GM19395 (cell line): ENCODE measurements around the gene ENOPH1.

Source experiments
- ATAC-seq: cut with Tn5 transposase; IDR thresholded peaks from one replicate; pipeline ENCODE4 v1.9.1; 2021; ENCODE audit warnings: mild to moderate bottlenecking, moderate library complexity; ENCODE audit not compliant: unreplicated experiment

ENOPH1 gene

DNA sequence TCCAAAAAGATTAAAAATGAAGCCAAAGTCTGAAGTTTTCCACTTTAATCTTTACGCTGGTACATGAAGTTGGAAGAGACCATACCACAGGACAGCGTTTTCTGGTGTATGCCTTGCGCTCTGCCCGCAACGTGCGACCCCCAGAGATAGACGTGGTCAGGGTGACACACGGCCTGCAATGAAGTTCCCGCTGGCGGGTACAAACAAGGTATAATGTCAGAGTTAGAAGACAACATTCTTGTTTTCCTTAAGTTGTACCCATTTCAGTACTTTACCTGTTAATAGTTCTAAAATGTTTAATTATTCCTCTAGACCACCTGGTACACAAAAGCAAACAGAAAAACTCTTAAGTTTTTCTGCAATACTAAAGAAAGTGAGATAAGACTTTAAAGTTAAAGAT, 4.9 kb upstream of the ENOPH1 start:
- ATAC-seq, result no peak

DNA sequence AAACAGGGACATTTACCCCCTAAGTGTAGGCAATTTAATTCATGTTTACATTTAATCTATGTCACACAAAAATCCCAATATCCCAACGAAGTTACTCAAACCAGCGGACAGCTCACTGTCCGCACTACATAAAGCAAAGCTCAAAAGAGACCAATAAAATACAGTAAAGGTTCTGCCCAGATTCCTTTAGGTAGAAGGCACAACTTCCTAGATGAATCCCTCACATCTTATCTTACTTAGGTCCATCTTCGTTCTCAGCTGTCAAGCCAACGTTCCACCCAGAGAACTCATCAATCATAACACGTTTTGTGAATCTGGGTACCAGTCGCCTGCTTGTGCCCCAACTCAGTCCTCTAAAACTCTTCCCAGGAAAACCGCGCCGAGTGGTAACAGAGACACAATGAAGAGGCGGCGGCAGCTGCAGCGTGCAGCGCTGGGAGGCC, 1.8 kb upstream of the ENOPH1 start:
- no peak for ATAC-seq

DNA sequence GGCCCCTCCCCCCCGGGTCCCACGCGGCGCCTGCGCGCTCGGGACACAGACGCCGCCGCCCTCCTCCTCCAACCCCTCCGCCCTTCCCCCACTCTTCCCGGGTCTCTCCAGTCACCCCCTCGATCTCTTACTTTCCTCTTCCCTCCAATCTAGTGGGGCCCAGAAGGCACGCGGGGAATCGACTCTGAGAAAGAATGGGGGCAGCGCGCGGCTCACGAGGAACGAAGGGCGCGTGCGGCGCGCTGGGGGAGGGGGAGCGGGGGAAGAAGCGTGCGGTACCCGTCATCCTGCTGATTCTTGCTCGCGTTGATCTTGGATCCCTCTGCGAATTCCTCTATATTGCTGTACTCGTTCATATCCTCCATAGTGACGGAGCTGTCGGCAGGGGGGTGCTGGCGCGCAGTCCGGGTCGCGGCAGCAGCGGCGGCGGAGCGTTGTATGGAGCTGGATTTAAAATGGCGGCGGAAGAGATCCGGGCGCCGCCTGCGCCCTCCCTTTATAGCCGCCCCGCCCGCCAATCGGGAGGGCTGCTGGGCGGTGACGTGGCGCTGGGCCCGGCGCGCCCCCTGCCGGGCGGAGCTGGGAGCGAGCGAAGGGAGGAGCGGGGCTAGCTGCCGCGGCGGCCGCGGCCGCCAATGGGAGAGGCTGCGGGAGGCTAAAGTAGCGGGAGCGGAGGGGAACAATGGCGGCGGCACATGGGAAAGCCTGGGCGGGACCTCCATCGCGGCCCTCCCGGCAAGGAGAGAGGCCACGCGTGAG, 1.2 kb upstream of the ENOPH1 start:
- ATAC-seq, result peak; percentile 48

DNA sequence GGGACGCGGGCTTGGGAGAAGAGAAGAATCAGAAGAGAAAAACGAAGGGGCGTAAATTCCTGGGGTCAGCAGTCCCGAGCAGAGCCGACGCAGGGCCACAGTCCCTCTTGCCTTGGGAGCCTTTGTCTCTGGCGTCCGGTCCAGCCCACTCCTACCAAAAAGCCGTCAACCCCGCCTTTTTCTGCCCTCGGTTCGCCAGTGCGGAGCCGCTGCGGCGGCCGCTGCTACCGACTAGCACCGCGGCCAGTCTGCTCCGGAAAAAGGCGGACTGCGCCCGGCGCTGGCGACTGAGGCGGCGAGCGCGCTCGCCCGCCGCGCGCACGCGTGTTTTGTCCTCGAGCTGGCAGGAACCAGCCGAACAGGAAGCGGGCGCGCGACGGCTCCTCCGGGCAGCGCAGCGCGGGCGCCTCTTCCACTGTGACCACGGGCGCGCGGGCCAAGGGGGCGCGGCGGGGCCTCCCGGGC, 630 bp upstream of the ENOPH1 start:
- ATAC-seq, result peak; percentile 7

DNA sequence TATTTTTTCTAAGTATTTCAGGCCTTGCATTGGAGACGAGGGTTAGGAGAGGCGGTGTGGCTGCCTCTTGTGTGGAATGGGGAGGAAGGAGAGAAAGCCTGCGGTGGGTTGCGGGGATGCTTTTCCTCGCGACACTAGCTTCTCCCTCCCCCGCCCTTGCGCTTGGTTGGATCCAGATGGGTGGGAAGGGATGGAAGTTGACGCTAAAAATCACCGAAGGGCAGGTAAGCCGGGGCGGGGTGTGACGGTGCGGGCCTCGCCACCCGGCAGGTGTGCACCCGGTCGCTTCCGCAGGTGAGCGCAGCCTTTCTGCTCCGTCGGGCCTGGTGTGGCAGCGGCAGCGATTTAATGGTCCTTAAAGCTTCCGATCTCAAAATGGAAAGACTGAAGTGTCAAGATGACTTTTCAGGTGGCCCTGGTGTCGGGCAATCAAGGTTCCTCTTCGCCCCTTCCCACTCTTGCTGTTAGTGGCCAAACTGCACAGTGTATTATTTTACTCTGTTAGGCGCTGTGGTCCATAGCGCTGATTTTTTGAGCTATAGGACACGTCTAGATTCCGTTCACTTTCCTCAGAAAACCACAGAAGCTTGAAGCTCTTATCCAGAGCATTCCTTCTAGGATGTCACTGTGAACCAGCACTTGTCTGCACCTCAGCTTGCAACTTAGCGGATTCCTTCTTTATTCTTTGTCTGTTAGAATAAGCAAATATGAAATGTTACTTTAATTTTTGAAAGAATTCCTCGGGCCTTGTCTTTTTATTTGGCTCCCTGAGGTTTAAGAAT, 765 bp downstream of the ENOPH1 start:
- ATAC-seq, result peak; percentile 7

DNA sequence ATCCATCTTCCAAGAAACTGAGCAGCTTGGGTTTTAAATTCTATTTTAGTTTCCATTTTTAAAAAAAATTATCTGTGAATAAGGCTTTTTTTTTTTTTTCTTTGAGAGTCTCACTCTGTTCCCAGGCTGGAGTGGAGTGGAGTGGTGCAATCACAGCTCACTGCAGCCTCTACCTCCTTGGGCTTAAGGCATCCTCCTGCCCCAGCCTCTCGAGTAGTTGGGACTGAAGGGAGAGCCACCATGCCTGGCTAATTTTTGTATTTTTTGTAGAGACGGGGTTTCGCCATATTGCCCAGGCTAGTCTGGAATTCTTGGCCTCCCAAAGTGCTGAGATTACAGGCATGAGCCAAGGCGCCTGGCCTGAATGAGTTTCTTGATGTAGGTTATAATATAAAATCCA, 1.4 kb downstream of the ENOPH1 start:
- ATAC-seq, result no peak

DNA sequence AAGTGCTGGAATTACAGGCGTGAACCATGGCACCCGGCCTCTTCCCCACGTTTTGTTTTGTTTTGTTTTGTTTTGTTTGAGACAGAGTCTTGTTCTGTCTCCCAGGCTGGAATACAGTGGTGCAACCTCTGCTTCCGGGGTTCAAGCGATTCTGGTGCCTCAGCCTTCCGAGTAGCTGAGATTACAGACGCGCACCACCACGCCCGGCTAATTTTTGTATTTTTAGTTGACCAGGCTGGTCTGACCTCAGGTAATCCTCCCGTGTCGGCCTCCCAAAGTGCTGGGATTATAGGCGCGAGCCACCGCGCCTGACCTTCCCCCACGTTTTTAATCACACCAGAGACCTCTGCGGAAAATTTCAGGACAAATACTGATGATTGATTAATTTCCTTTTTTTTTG, 2.2 kb downstream of the ENOPH1 start:
- no peak for ATAC-seq

DNA sequence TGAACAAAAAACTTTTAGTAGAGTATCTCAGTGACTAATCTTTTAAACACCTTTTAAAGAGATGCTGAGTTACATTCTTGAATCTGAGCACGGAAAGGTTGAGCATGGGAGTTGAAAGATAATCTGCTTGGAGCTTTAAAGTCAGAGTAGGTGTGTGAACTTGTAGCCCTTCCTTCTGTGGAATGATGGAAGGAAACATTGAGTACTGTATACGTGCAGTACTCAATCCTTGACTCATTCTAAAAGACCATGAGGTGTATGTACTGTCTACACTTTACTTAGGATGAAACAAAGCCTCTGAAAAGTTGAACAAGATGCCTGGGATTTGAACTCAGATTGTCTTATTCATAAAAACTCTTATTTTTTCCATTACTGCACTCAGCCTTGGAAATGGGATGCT, 3.4 kb downstream of the ENOPH1 start:
- no peak for ATAC-seq

DNA sequence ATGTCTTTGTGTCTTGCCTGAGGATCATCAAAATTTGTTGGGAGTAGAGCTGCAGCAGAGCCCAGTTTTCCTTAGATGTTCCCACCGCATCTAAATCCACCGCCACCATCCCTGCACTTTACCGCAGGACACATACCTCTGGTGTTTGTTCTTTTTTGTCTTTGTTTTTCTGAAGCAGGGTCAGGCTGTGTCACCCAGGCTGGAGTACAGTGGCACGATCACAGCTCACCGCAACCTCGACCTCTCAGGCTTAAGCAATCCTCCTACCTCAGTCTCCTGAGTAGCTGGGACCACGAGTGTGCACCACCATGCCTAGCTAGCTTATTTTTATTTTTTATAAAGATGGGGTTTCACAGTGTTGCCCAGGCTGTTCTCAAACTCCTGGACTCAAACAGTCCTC, 4.6 kb downstream of the ENOPH1 start:
- ATAC-seq, result no peak

DNA sequence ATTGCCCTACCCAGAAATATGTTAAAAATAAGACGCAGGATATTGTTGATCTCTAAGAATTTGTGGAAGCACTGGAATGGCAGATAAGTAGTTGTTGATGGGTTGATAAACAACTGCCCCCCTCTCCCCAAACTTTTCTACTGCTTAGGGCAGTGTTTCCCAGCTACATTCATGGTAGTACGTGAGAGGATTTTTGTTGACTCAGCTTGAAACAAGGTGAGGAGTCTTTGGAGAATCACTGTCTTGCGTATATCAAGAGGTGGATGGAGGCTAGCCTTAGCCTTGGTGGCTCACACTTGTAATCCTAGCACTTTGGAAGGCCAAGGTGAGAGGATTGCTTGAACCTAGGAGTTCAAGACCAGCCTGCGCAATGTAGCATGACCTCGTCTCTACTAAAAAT, 5.7 kb downstream of the ENOPH1 start:
- ATAC-seq, result no peak

DNA sequence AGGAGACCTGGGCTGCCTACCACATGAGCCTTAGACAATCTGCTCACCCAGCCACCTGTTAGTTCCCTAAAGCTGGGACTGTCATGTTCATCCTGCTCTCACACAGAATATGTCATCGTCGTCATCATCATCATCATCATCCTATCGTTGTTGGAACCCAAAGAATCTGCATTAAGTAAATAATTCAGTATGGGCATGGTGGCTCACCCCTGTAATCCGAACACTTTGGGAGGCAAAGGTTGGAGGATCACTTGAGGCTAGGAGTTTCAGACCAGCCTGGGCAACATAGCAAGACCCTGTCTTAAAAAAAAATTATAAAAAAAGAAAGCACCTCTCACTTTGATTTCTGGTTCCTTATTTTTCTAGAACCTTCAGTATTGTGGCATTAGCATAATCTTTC, 6.4 kb downstream of the ENOPH1 start:
- no peak for ATAC-seq

DNA sequence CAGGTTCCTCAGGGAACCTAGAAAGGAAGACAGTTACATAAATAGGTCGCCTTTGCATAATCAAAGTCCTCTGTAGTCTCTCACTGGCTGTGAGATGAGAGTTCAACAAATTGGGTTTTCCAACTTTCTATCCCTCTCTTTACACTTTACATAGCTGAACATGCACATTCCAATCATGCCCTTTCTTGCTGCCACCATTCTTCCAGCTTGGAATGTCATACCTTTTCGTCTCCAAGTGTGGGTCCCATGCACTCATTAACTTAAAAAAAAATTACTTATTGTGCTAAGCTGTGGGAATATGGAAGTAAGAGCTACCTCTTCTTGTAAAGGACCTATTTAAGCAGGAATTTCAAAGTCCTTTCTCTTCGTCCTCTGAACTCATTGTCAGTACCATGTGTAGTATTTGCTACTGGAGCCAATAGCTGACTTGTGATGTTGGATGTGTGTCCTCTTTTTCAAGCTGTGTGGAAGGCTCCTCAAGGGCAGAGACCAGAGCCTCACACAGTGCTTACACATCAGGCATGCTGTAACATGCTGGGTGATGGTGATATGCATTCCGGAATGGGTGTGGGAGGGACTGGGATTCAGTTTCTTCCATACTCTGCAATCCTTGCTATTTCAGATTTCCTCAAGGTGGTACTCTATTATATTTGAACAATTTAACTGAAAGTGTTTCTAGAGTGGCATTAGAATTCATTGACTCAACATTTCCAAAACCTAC, 7.1 kb downstream of the ENOPH1 start:
- ATAC-seq, result no peak

DNA sequence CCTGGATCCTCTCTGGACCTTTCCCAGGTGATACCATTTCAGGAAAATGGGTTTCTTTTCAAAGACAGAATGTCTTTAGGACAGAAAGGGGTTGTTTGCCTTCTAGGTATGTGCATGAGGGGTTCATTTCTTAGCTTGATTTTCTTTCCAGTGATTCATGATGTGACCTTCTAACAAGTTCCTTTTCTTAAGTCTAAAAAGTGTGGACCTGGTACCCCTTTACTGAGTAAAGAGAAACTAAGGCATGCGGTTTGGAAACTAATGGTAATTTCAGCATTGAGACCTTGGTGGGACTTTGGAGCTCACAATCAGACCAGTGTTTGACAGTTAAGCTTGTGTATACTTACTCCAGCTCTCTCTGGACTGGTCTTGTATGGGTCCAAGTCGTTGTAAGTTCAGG, 8.7 kb downstream of the ENOPH1 start:
- no peak for ATAC-seq

DNA sequence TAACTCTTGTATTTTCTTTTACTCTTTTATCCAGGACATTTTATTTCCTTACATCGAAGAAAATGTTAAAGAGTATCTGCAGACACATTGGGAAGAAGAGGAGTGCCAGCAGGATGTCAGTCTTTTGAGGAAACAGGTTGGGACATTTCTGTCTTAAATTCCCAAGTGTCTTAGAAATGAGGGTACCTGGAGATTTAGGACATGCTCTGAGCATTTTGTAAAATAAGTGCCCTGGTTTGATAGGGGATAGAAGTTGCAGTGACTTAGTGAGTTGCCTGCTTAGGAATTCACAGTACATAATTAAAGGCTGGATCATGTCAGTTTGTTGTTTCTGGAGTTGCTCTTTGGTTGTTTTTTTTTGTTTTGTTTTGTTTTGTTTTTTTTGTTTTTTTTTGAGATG, 17.5 kb downstream of the ENOPH1 start:
- ATAC-seq, result no peak

DNA sequence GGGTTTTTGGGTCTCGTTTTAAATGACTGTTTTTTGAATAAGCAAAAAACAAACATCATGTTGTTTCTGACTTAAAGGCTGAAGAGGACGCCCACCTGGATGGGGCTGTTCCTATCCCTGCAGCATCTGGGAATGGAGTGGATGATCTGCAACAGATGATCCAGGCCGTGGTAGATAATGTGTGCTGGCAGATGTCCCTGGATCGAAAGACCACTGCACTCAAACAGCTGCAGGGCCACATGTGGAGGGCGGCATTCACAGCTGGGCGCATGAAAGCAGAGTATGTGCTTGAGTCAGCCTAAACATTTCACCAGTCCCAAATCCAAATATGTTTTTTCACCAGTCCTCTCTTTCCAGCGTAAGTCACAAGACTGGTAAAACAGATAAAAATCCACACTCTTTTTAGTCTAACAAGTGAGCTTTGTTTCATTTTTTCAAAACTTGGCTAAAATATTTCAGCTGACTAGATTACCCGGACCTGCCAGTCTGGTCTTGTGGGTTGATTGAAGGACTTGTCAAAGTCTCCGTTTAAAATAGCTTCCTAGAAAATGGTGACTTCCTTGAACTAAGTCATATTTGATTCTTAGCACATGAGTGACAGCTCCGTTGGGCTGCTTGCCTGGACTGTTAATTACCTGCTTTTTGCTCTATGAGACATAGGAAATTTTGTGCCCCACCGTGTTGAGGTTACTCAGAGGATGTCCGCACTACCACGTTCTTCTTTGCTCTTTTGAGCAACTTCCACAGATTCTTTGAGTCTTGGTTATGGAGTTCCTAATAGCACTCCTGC, 20.8 kb downstream of the ENOPH1 start:
- no peak for ATAC-seq

DNA sequence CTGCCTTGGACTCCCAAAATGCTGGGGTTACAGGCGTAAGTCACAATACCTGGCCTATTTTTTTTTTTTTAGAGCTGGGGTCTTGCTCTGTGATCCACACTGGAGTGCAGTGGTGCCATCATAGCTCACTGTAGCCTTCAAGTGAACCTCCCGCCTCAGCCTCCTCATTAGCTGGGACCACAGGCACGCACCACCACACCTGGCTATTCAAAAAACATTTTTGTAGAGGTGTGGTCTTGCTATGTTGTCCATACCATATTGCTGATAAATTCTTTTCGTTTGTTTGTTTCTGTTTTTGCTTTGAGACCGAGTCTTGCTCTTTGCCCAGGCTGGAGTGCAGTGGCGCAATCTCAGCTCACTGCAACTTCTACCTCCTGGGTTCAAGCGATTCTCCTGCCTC, 21.6 kb downstream of the ENOPH1 start:
- ATAC-seq, result no peak

DNA sequence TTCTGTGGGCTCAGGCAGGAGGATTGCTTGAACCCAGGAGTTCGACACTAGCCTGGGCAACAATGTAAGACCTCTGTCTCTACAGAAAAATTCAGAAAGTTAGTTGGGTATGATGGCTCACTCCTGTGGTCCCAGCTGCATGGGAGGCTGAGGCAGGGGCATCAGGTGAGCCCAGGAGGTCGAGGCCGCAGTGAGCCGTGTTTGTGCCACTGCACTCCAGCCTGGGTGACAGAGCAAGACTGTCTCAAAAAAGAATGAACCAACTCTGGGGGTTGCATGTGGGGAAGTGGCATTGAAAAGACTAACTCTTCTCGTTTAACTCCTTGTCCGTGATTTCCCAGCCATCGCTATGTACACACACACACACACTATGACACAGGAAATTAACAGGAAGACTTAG, 26.9 kb downstream of the ENOPH1 start:
- no peak for ATAC-seq

DNA sequence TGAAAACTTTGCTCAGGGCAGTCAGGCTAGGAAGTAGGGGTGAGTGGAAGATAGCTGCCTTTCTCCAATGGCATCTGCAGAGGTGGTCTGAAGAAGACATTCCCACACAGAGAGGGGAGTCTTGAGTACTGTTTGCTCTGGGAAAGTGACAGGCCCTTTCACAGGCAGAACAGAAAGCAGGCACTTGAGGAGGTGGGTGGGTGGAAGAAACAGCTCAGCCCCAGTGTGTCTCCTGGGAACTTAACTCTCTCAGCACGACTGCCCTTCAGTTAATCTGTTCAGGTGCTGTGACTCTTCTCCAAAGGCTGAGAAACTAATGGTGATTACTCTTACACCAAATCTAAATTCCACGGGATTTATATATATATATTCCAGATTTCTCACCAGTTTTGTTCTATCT, 28.3 kb downstream of the ENOPH1 start:
- ATAC-seq, result no peak

DNA sequence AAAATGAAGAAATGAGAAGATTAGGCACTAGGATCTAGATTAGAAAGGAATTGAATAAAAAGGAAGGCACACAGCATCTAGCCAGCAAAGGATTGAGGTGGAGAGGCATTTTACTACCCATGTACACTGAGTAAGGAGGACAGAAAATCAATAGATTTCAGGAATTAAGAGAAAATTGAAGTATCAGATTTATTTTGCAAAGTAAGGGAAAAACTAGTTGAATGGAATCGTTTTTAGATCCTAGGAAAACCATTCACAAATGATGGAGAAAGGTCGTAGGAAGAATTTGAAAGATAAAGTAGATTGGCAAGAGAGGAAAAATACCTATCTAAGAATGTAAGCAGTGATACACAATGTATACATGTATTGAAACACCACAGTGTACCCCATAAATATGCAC, 31.3 kb downstream of the ENOPH1 start:
- no peak for ATAC-seq

DNA sequence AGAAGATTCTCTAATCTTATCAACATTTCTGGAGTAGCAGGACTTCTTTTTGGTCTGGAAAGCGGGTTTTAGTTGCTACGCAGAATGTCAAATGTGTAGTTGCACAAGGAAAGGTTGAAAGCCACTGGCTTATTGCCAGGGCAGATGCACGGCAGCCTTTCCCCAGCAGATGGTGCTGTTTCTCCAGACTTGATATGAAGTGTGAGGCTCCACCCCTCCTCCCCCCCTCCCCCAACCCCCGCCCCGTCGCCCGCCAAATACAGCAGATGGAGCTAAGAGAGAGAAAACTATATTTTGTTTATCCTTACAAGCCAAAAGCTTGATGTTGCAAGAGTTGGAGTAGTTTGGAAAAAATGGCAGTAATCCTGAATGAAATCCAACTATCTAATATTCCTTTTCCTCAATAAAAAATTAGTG, 32.0 kb downstream of the ENOPH1 start:
- peak; percentile 85 for ATAC-seq

DNA sequence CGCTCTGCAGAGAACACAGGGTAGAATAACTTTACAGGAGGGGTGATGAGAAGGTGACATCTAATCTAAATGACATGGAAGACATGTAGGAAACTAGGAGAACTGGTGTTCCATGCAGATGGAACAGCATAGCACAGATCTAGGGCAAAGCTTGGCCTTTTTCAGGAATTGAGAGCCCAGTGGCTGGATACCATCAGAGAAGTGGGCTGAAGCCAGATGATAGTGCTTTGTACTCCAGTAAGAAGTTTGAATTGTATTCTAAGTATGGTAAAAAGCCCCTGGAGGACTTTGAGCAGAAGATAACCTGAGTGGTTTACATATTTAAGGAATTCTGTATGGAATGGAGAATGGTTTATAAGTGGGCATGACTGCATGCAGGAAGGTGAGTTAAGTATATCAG, 32.8 kb downstream of the ENOPH1 start:
- ATAC-seq, result no peak
